PC-3 (cell line): ENCODE data around the gene FAM47C. TPM values are rescaled to one million over a fixed set of nuclear protein-coding genes. Genes with fewer than 3 reads are reported as not detected.

Experiments used
- ATAC-seq: fragments of 200-7000 bp; cut with Tn5 transposase; 2 replicates; pipeline ENCODE4 v1.9.1; 2020; ENCODE audit warnings: mild to moderate bottlenecking, moderate library complexity
- BruUV-seq: library from RNA; stranded (reverse); fragments of 400-500 nt; replicated peaks from 2 replicates; lab custom pipeline; 2021; lab: Mats Ljungman, UMichigan
- CTCF ChIA-PET: fragments of 300-600 bp; sonication (Branson Sonifier 250); formaldehyde crosslinking; loops from one replicate; lab custom pipeline; 2022; ENCODE audit warnings: antibody characterized with exemption; lab: Charles Lee
- POLR2A ChIA-PET: fragments of 300-600 bp; sonication (Branson Sonifier 250); formaldehyde crosslinking; loops from one replicate; lab custom pipeline; 2022; ENCODE audit warnings: antibody characterized with exemption; ENCODE audit not compliant: unreplicated experiment; lab: Charles Lee
- DNase-seq: peaks from one replicate; pipeline ENCODE4 v3.0.0-alpha.2; 2015
- H2AFZ ChIP-seq: fragments of 300-600 bp; sonication (generic); 2 replicates; pipeline ENCODE4 v1.6.0; 2016; ENCODE audit warnings: antibody characterized with exemption, low read length
- H3F3A ChIP-seq: fragments of 300-600 bp; sonication (generic); one replicate; pipeline ENCODE4 v1.6.0; 2017; ENCODE audit warnings: antibody characterized with exemption, low read length, control low read depth, mild to moderate bottlenecking; ENCODE audit not compliant: unreplicated experiment
- H3K27ac ChIP-seq: fragments of 300-600 bp; sonication (generic); 2 replicates; pipeline ENCODE4 v1.5.1; 2016; ENCODE audit warnings: mild to moderate bottlenecking, low read length
- H3K27me3 ChIP-seq: fragments of 300-600 bp; sonication (generic); 2 replicates; pipeline ENCODE4 v1.6.1; 2016; ENCODE audit warnings: low read length, mixed read lengths
- H3K36me3 ChIP-seq: fragments of 300-600 bp; sonication (generic); 2 replicates; pipeline ENCODE4 v1.6.1; 2016; ENCODE audit warnings: low read depth, mixed run types, low read length, mixed read lengths
- H3K4me1 ChIP-seq: fragments of 300-600 bp; sonication (generic); 2 replicates; pipeline ENCODE4 v1.5.1; 2016; ENCODE audit warnings: low read length; ENCODE audit not compliant: insufficient read depth
- H3K4me2 ChIP-seq: fragments of 300-600 bp; sonication (generic); 2 replicates; pipeline ENCODE4 v1.6.0; 2016; ENCODE audit warnings: low read length
- H3K4me3 ChIP-seq: fragments of 300-600 bp; sonication (generic); 2 replicates; pipeline ENCODE4 v1.5.1; 2016; ENCODE audit warnings: mild to moderate bottlenecking, low read length, mixed read lengths
- H3K79me2 ChIP-seq: fragments of 300-600 bp; sonication (generic); 2 replicates; pipeline ENCODE4 v1.6.1; 2017; ENCODE audit warnings: low read length, mixed read lengths
- H3K9ac ChIP-seq: fragments of 300-600 bp; sonication (generic); 2 replicates; pipeline ENCODE4 v1.6.0; 2016; ENCODE audit warnings: mild to moderate bottlenecking, low read length
- H3K9me2 ChIP-seq: fragments of 300-600 bp; sonication (generic); replicated peaks from 2 replicates; pipeline ENCODE4 v1.6.1; 2016; ENCODE audit warnings: mixed run types, low read length, mixed read lengths
- H3K9me3 ChIP-seq: fragments of 300-600 bp; sonication (generic); 2 replicates; pipeline ENCODE4 v1.6.1; 2016; ENCODE audit warnings: low read length, mixed read lengths
- H4K20me1 ChIP-seq: fragments of 300-600 bp; sonication (generic); 2 replicates; pipeline ENCODE4 v1.6.1; 2016; ENCODE audit warnings: low read length, mixed read lengths
- CTCF ChIP-seq: fragments of 300-600 bp; sonication (generic); conservative IDR thresholded peaks from 2 replicates; pipeline ENCODE4 v1.5.1; 2017; ENCODE audit warnings: antibody characterized with exemption, low read depth, mild to moderate bottlenecking, low read length
- EZH2 ChIP-seq: fragments of 300-600 bp; sonication (generic); IDR thresholded peaks from one replicate; pipeline ENCODE4 v1.6.1; 2017; ENCODE audit warnings: antibody characterized with exemption, mild to moderate bottlenecking, low read length; ENCODE audit not compliant: unreplicated experiment
- EZH2phosphoT487 ChIP-seq: fragments of 300-600 bp; sonication (generic); IDR thresholded peaks from 2 replicates; pipeline ENCODE4 v1.6.1; 2018; ENCODE audit warnings: mild to moderate bottlenecking, antibody characterized with exemption, low read length, borderline replicate concordance
- intact Hi-C: fragments of 100-400 bp; cut with micrococcal nuclease; formaldehyde crosslinking; loops from 2 replicates; pipeline ENCODE4 v1.9.0; 2023
- total RNA-seq: library from RNA; depleted of rRNA; stranded (reverse); fragments of >200 nt; gene quantifications from 2 replicates; pipeline ENCODE4 v1.2.3, GENCODE V29; 2014

Gene FAM47C
- total RNA-seq, 1 experiment from 2014 or later: not detected

GRCh38 chrX:36963852-36964251 lies 44.3 kb upstream of the FAM47C start:
- Histone ChIP-seq H3F3A (no peaks in the 10 kb centered on the region), H3K27me3 (no peaks in the 10 kb centered on the region), H3K4me3 (no peak overlapping the region), H3K9me2 (no peaks in the 10 kb centered on the region), H3K9ac (no peak overlapping the region), H2AFZ (no peak overlapping the region), H4K20me1 (no peaks in the 10 kb centered on the region), H3K79me2 (no peaks in the 10 kb centered on the region), H3K4me2 (no peak overlapping the region), H3K36me3 (no peaks in the 10 kb centered on the region), H3K4me1 (no peaks in the 10 kb centered on the region), H3K9me3 (no peaks in the 10 kb centered on the region), H3K27ac (no peak overlapping the region)
- ATAC-seq (no peak), DNase-seq (no peak)
- POLR2A ChIA-PET: no interaction called here
- CTCF ChIA-PET: no interaction called here
- intact Hi-C loops: no loop called here
- no TSS peak for BruUV-seq
- TF ChIP-seq CTCF (no peak), EZH2 (no peak)

GRCh38 chrX:36973575-36973974 lies 34.6 kb upstream of the FAM47C start:
- Histone ChIP-seq H3K9ac (no peak overlapping the region), H3K4me3 (no peak overlapping the region), H3K9me2 (no peaks in the 10 kb centered on the region), H3K9me3 (no peaks in the 10 kb centered on the region), H3K36me3 (no peaks in the 10 kb centered on the region), H3K27ac (no peak overlapping the region), H3F3A (no peaks in the 10 kb centered on the region), H2AFZ (no peak overlapping the region), H3K27me3 (no peaks in the 10 kb centered on the region), H3K79me2 (no peaks in the 10 kb centered on the region), H3K4me2 (no peak overlapping the region), H3K4me1 (no peaks in the 10 kb centered on the region), H4K20me1 (no peaks in the 10 kb centered on the region)
- no TSS peak for BruUV-seq
- TF ChIP-seq EZH2: no peak
- TF ChIP-seq CTCF: no peak
- TF ChIP-seq EZH2phosphoT487: no peak
- intact Hi-C loops: no loop called here
- ChIA-PET POLR2A (no interaction called here), CTCF (no interaction called here)
- DNase-seq (no peak), ATAC-seq (no peak)

- intact Hi-C loops: no loop called here
- POLR2A ChIA-PET: no interaction called here
These were observed 33.3 kb upstream of the FAM47C start for GRCh38 chrX:36974911-36975310.

More at GRCh38 chrX:36974911-36975310, 33.3 kb upstream of the FAM47C start:
- no TSS peak for BruUV-seq
- Histone ChIP-seq H3K36me3 (no peaks in the 10 kb centered on the region), H4K20me1 (no peaks in the 10 kb centered on the region), H3F3A (no peaks in the 10 kb centered on the region), H3K9me3 (no peaks in the 10 kb centered on the region), H3K9me2 (no peaks in the 10 kb centered on the region), H3K4me2 (no peak overlapping the region), H3K79me2 (no peaks in the 10 kb centered on the region), H3K27ac (no peak overlapping the region), H3K27me3 (no peaks in the 10 kb centered on the region), H3K9ac (no peak overlapping the region), H3K4me3 (no peak overlapping the region), H3K4me1 (no peaks in the 10 kb centered on the region), H2AFZ (no peak overlapping the region)
- CTCF ChIA-PET: no interaction called here
- ATAC-seq (no peak), DNase-seq (no peak)
- no peak for TF ChIP-seq EZH2
